Trophoblast cell (in vitro differentiated cells and primary cell): ENCODE data around the gene SMLR1. TPM values are rescaled to one million over a fixed set of nuclear protein-coding genes. Genes with fewer than 3 reads are reported as not detected.

Source experiments
- DNase-seq, 2 donors: peaks; one replicate each; pipeline ENCODE4 v3.0.0-alpha.2; 2016
- H2AFZ ChIP-seq: 2 replicates; pipeline ENCODE4 v1.6.1; 2013; ENCODE audit warnings: low read length, moderate library complexity, mild to moderate bottlenecking; ENCODE audit not compliant: insufficient read depth, poor library complexity
- H2AK5ac ChIP-seq: 2 replicates; pipeline ENCODE4 v1.6.1; 2013; ENCODE audit warnings: mild to moderate bottlenecking, low read length
- H2BK120ac ChIP-seq: 2 replicates; pipeline ENCODE4 v1.6.1; 2013; ENCODE audit warnings: low read length, mild to moderate bottlenecking, moderate library complexity; ENCODE audit not compliant: insufficient read depth, poor library complexity
- H2BK12ac ChIP-seq: 2 replicates; pipeline ENCODE4 v1.6.1; 2013; ENCODE audit warnings: mild to moderate bottlenecking, low read length, moderate library complexity
- H2BK5ac ChIP-seq: 2 replicates; pipeline ENCODE4 v1.6.1; 2013; ENCODE audit warnings: low read length, low read depth, moderate library complexity, mild to moderate bottlenecking; ENCODE audit not compliant: poor library complexity
- H3K14ac ChIP-seq: 2 replicates; pipeline ENCODE4 v1.6.1; 2013; ENCODE audit warnings: mild to moderate bottlenecking, low read length
- H3K18ac ChIP-seq: 2 replicates; pipeline ENCODE4 v1.6.1; 2013; ENCODE audit warnings: mild to moderate bottlenecking, low read length
- H3K23ac ChIP-seq: 2 replicates; pipeline ENCODE4 v1.6.1; 2013; ENCODE audit warnings: low read length
- H3K27ac ChIP-seq: 2 replicates; pipeline ENCODE4 v1.5.1; 2013; ENCODE audit warnings: low read depth, mild to moderate bottlenecking, inconsistent platforms, low read length, moderate library complexity
- H3K27me3 ChIP-seq: 2 replicates; pipeline ENCODE4 v1.6.1; 2013; ENCODE audit warnings: inconsistent platforms, mild to moderate bottlenecking, low read length, moderate library complexity; ENCODE audit not compliant: insufficient read depth
- H3K36me3 ChIP-seq, 2 experiments: 1 replicate in 1 of 2; 2 replicates in 1 of 2; pipeline ENCODE4 v1.6.1; 2013; ENCODE audit warnings: low read length in 2 of 2, mild to moderate bottlenecking in 2 of 2, moderate library complexity in 1 of 2; ENCODE audit not compliant: insufficient read depth in 2 of 2, control insufficient read depth in 1 of 2
- H3K4ac ChIP-seq: 2 replicates; pipeline ENCODE4 v1.6.1; 2013; ENCODE audit warnings: low read depth, mild to moderate bottlenecking, low read length, moderate library complexity
- H3K4me1 ChIP-seq, 2 experiments: 1 replicate in 1 of 2; 2 replicates in 1 of 2; pipeline ENCODE4 v1.6.1; 2013; ENCODE audit warnings: low read length in 2 of 2, mild to moderate bottlenecking in 2 of 2, moderate library complexity in 1 of 2; ENCODE audit not compliant: insufficient read depth in 2 of 2, control insufficient read depth in 1 of 2
- H3K4me2 ChIP-seq: 2 replicates; pipeline ENCODE4 v1.6.1; 2013; ENCODE audit warnings: inconsistent platforms, mild to moderate bottlenecking, low read length, moderate library complexity
- H3K4me3 ChIP-seq: 2 replicates; pipeline ENCODE4 v1.5.1; 2013; ENCODE audit warnings: mild to moderate bottlenecking, low read depth, low read length, inconsistent platforms
- H3K79me1 ChIP-seq: one replicate; pipeline ENCODE4 v1.6.1; 2013; ENCODE audit warnings: low read length
- H3K79me2 ChIP-seq: 2 replicates; pipeline ENCODE4 v1.6.1; 2013; ENCODE audit warnings: low read length, mild to moderate bottlenecking; ENCODE audit not compliant: control insufficient read depth, insufficient read depth, poor library complexity
- H3K9ac ChIP-seq: 2 replicates; pipeline ENCODE4 v1.6.1; 2013; ENCODE audit warnings: mild to moderate bottlenecking, low read length
- H3K9me3 ChIP-seq: 2 replicates; pipeline ENCODE4 v1.6.1; 2013; ENCODE audit warnings: low read depth, mild to moderate bottlenecking, control low read depth, inconsistent platforms, low read length; ENCODE audit not compliant: insufficient read depth
- H4K12ac ChIP-seq: 2 replicates; pipeline ENCODE4 v1.6.1; 2013; ENCODE audit warnings: low read depth, mild to moderate bottlenecking, low read length, moderate library complexity
- H4K8ac ChIP-seq: 2 replicates; pipeline ENCODE4 v1.6.1; 2013; ENCODE audit warnings: low read depth, mild to moderate bottlenecking, low read length, moderate library complexity
- H4K91ac ChIP-seq: one replicate; pipeline ENCODE4 v1.6.1; 2013; ENCODE audit warnings: low read depth, mild to moderate bottlenecking, low read length, moderate library complexity
- WGBS: extraction: QIAGEN DNeasy Blood & Tissue Kit; methylation state at CpG from one replicate; pipeline ENCODE4 v1.1.7; 2013; ENCODE audit warnings: missing lambda C conversion rate; ENCODE audit not compliant: insufficient read length, insufficient coverage; ENCODE audit errors: extremely low coverage; 5-methylcytosine and 5-hydroxymethylcytosine counted together
- polyA plus RNA-seq: library from polyadenylated mRNA; stranded (reverse); fragments of 200-250 nt; gene quantifications from 2 replicates; pipeline ENCODE4 v1.2.3, GENCODE V29; 2013

Gene SMLR1
- polyA plus RNA-seq: not detected in 2 replicates

GRCh38 chr6:130827247-130828149 is at the start of gene SMLR1:
Gene SMLR1 (plus strand): TSS chr6:130827406. CDS start chr6:130827414, 8 bp downstream.
- no peaks in the 10 kb centered on the region for H3K4me1 ChIP-seq

GRCh38 chr6:130778946-130779657 is 48.1 kb upstream of the SMLR1 start:
- Histone ChIP-seq H4K8ac (no peak overlapping the region), H2BK12ac (no peak overlapping the region), H3K27ac (no peak overlapping the region), H3K79me1 (no peaks in the 10 kb centered on the region), H3K9ac (no peak overlapping the region), H3K4ac (no peak overlapping the region), H3K23ac (no peak overlapping the region), H3K27me3 (no peaks in the 10 kb centered on the region), H3K18ac (no peak overlapping the region), H3K79me2 (no peaks in the 10 kb centered on the region), H3K36me3 (no peaks in the 10 kb centered on the region), H2BK5ac (no peak overlapping the region), H3K9me3 (no peaks in the 10 kb centered on the region), H2BK120ac (no peak overlapping the region), H2AFZ (no peak overlapping the region), H3K14ac (no peak overlapping the region), H3K4me2 (no peak overlapping the region), H3K4me1 (no peaks in the 10 kb centered on the region), H3K4me3 (no peak overlapping the region), H4K91ac (no peak overlapping the region), H4K12ac (no peak overlapping the region), H2AK5ac (no peak overlapping the region)
- DNase-seq: no peak
- WGBS: no CpG with 5 or more reads among the region's 7 CpGs

More at GRCh38 chr6:130827247-130828149, at the start of gene SMLR1:
- DNase-seq: no peak
- H4K91ac ChIP-seq: no peak within 1 kb of the TSS
- H2AFZ ChIP-seq: no peak within 1 kb of the TSS
- no CpG with 5 or more reads among the region's 11 CpGs for WGBS
- no peak within 1 kb of the TSS for H3K23ac ChIP-seq
- no peak within 1 kb of the TSS for H3K4me2 ChIP-seq
- H3K18ac ChIP-seq: no peak within 1 kb of the TSS
- H3K9ac ChIP-seq: no peak within 1 kb of the TSS
- no peak within 1 kb of the TSS for H3K4me3 ChIP-seq
- H4K12ac ChIP-seq: no peak within 1 kb of the TSS
- H3K79me1 ChIP-seq: no peaks in the 10 kb centered on the region
- H2BK12ac ChIP-seq: no peak within 1 kb of the TSS
- no peak within 1 kb of the TSS for H3K27ac ChIP-seq
- H4K8ac ChIP-seq: no peak within 1 kb of the TSS
- H2AK5ac ChIP-seq: no peak within 1 kb of the TSS
- H3K9me3 ChIP-seq: no peaks in the 10 kb centered on the region
- no peak within 1 kb of the TSS for H2BK5ac ChIP-seq
- H3K27me3 ChIP-seq: no peaks in the 10 kb centered on the region
- no peak within 1 kb of the TSS for H2BK120ac ChIP-seq
- no peaks in the 10 kb centered on the region for H3K36me3 ChIP-seq
- H3K14ac ChIP-seq: no peak within 1 kb of the TSS
- no peak within 1 kb of the TSS for H3K4ac ChIP-seq
- no peaks in the 10 kb centered on the region for H3K79me2 ChIP-seq

- H2BK120ac ChIP-seq: no peak overlapping the region
- no peak overlapping the region for H3K4me3 ChIP-seq
Measured at GRCh38 chr6:130779658-130780033, 47.6 kb upstream of the SMLR1 start.

GRCh38 chr6:130780122-130780521 is 47.1 kb upstream of the SMLR1 start:
- Histone ChIP-seq H3K79me2 (no peaks in the 10 kb centered on the region), H3K14ac (no peak overlapping the region), H3K23ac (no peak overlapping the region), H4K8ac (no peak overlapping the region), H3K27me3 (no peaks in the 10 kb centered on the region), H2BK5ac (no peak overlapping the region), H3K36me3 (no peaks in the 10 kb centered on the region), H3K4me3 (no peak overlapping the region), H2BK12ac (no peak overlapping the region), H3K79me1 (no peaks in the 10 kb centered on the region), H3K4me1 (no peaks in the 10 kb centered on the region), H3K9ac (no peak overlapping the region), H3K4me2 (no peak overlapping the region), H2AK5ac (no peak overlapping the region), H3K9me3 (no peaks in the 10 kb centered on the region), H2AFZ (no peak overlapping the region), H3K4ac (no peak overlapping the region), H4K12ac (no peak overlapping the region), H3K27ac (no peak overlapping the region), H3K18ac (no peak overlapping the region), H4K91ac (no peak overlapping the region), H2BK120ac (no peak overlapping the region)
- WGBS: no CpG with 5 or more reads among the region's 1 CpG
- DNase-seq: no peak

More at GRCh38 chr6:130779658-130780033, 47.6 kb upstream of the SMLR1 start:
- Histone ChIP-seq H3K79me2 (no peaks in the 10 kb centered on the region), H4K8ac (no peak overlapping the region), H3K9me3 (no peaks in the 10 kb centered on the region), H4K12ac (no peak overlapping the region), H3K14ac (no peak overlapping the region), H2BK5ac (no peak overlapping the region), H2AFZ (no peak overlapping the region), H3K27ac (no peak overlapping the region), H3K4me2 (no peak overlapping the region), H3K79me1 (no peaks in the 10 kb centered on the region), H3K27me3 (no peaks in the 10 kb centered on the region), H2BK12ac (no peak overlapping the region), H3K36me3 (no peaks in the 10 kb centered on the region), H3K23ac (no peak overlapping the region), H4K91ac (no peak overlapping the region), H3K9ac (no peak overlapping the region), H2AK5ac (no peak overlapping the region), H3K18ac (no peak overlapping the region), H3K4me1 (no peaks in the 10 kb centered on the region), H3K4ac (no peak overlapping the region)
- DNase-seq: no peak
- WGBS: no CpG with 5 or more reads among the region's 4 CpGs
